GM12892 (cell line): ENCODE results near the gene TMEM186.

ENCODE experiments used
- POLR2A ChIP-seq: IDR thresholded peaks from 2 replicates; pipeline ENCODE4 v1.6.1; 2011; ENCODE audit warnings: low read depth, low read length, control low read depth
- POLR2AphosphoS5 ChIP-seq: IDR thresholded peaks from 2 replicates; pipeline ENCODE4 v1.6.1; 2011; ENCODE audit warnings: low read depth, low read length, control low read depth

- no peak for TF ChIP-seq POLR2AphosphoS5
- no peak for TF ChIP-seq POLR2A
Observed at GRCh38 chr16:8751481-8752311, 45.7 kb downstream of the TMEM186 start.
